Epithelial cell of esophagus (primary cell): ENCODE results near the gene YIPF1.
"Not testable (repeated sequence)": the region's sequence is repeated elsewhere in the genome, so short reads cannot be mapped to it uniquely, and the experiment has no call there.

Source experiments
- DNase-seq: peaks from one replicate; pipeline ENCODE4 v3.0.0; 2010; ENCODE audit warnings: low read depth
- H3K4me3 ChIP-seq: 2 replicates; pipeline ENCODE4 v1.5.1; 2011; ENCODE audit warnings: mild to moderate bottlenecking, low read length, control low read depth
- TF ChIP-seq, protein P1 (sequence below): IDR thresholded peaks from 2 replicates; pipeline ENCODE4 v1.5.1; 2011; ENCODE audit warnings: low read depth, mild to moderate bottlenecking, low read length, control low read depth, inconsistent platforms; ENCODE audit not compliant: insufficient read depth; ENCODE audit errors: missing control alignments

Gene YIPF1

DNA sequence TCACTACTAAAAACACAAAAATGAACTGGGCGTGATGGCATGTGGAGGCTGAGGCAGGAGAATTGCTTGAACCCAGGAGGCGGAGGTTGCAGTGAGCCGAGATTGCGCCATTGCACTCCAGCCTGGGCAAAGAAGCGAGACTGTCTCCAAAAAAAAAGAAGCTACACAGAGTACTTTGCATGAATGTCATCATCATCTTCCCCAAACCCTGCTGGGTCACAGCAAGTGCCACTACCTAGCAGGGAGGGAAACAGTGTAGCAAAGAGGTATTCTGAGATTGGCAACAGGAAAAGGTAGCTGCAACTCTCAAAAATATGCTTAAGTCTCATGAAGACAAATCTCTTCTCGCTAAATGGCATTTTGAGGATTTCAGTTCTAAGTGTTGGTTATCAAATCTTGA lies 64.3 kb downstream of the YIPF1 start:
- DNase-seq = no peak
- no peak overlapping the region for H3K4me3 ChIP-seq
- TF ChIP-seq, protein P1, sequence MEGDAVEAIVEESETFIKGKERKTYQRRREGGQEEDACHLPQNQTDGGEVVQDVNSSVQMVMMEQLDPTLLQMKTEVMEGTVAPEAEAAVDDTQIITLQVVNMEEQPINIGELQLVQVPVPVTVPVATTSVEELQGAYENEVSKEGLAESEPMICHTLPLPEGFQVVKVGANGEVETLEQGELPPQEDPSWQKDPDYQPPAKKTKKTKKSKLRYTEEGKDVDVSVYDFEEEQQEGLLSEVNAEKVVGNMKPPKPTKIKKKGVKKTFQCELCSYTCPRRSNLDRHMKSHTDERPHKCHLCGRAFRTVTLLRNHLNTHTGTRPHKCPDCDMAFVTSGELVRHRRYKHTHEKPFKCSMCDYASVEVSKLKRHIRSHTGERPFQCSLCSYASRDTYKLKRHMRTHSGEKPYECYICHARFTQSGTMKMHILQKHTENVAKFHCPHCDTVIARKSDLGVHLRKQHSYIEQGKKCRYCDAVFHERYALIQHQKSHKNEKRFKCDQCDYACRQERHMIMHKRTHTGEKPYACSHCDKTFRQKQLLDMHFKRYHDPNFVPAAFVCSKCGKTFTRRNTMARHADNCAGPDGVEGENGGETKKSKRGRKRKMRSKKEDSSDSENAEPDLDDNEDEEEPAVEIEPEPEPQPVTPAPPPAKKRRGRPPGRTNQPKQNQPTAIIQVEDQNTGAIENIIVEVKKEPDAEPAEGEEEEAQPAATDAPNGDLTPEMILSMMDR = no peak

DNA sequence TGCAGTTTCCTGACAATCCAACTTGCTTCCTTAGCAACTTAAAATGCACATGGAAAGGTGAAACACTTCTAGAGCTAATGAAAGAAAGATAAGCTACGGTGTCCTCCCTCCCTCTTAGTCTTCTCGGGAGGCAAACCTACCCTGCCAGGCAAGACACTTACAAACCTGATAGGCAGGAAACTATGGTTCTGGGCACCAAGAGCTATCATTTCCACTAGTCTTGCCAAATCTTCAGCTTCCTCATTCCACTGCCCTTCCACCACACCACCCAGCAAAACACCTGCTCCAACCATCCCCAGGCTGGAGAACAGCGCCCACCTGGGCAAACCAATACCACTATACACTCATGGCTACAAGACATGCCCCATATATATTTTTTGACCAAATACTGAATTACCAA lies 66.7 kb downstream of the YIPF1 start:
- peak; percentile 18 for DNase-seq
- TF ChIP-seq, protein P1 = no peak
- no peak overlapping the region for H3K4me3 ChIP-seq

DNA sequence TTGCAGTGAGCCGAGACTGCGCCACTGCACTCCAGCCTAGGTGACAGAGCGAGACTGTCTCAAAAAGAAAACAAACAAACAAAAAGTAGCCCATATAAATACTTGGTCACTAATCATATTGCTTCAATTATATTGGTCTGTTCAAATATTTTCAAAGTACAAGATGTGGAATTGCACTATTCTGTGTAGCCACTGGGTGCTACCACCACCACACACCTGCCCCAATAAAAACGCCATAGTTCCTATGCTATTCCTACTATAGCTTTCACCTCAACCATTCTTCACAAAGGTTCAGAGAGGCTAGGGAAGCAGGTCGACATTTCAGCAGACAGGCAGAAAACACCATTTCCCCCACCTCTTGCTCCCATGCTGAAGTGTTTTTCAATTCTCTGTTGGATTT lies 68.2 kb downstream of the YIPF1 start:
- TF ChIP-seq, protein P1 = no peak
- no peak overlapping the region for H3K4me3 ChIP-seq
- no peak for DNase-seq

DNA sequence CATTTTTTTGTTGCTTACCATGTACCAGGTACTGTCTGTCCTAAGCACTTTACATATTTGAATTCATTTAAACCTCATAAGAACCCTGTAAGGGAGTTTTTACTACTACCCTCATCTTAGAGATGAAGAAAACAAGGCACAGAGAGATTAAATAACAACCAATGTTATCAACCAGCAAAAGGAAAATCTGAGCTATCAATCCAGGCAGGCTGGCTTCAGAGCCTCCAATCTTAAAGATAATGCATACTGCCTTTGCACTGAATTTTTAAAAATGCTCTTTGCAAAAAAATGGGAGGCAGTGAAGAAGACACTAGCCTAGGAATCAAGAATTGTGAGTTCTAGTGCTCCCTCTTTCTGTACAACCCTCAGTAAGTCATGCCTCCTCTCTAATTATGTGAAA lies 70.2 kb downstream of the YIPF1 start:
- TF ChIP-seq, protein P1 = no peak
- DNase-seq = no peak
- H3K4me3 ChIP-seq = no peak overlapping the region

DNA sequence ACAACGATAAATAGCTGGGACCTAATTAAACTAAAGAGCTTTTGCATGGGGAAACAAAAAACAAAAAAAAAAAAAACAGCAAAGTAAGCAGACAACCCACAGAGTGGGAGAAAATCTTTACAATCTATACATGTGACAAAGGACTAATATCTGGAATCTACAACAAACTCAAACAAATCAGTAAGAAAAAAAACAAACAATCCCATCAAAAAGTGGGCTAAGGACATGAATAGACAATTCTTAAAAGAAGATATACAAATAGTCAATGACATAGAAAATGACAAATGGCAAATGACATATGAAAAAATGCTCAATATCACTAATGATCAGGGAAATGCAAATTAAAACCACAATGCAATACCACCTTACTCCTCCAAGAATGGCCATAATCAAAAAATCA lies 73.0 kb downstream of the YIPF1 start:
- not testable (repeated sequence) for DNase-seq, H3K4me3 ChIP-seq

DNA sequence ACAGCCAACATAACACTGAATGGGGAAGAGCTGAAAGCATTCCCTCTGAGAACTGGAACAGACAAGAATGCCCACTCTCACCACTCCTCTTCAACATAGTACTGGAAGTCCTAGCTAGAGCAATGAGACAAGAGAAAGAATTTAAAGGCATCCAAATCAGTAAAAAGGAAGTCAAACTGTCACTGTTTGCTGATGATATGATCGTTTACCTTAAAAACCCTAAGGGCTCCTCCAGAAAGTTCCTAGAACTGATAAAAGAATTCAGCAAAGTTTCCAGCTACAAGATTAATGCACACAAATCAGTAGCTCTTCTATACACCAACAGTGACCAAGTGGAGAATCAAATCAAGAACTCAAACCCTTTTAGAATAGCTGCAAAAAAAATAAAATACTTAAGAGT lies 74.1 kb downstream of the YIPF1 start:
- DNase-seq, H3K4me3 ChIP-seq: not testable (repeated sequence)

DNA sequence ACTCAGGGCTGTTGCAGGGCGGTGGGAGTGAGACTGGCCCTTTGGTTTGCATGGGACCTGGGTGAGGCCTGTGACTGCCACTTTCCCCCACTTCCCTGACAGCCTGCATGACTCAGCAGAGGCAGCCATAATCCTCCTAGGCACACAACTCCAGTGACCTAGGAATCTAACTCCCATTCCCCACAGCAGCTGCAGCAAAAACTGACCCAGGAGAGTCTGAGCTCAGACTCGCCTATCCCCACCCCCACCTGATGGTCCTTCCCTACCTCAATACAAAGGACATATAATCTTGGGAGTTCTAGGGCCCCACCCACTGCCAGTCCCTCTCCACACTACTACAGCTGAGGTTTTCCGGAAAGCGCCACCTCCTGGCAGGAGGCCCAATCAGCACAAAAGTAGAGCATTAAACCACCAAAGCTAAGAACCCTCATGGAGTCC lies 78.2 kb downstream of the YIPF1 start:
- H3K4me3 ChIP-seq = no peak overlapping the region
- TF ChIP-seq, protein P1 = peak; percentile 31
- no peak for DNase-seq

DNA sequence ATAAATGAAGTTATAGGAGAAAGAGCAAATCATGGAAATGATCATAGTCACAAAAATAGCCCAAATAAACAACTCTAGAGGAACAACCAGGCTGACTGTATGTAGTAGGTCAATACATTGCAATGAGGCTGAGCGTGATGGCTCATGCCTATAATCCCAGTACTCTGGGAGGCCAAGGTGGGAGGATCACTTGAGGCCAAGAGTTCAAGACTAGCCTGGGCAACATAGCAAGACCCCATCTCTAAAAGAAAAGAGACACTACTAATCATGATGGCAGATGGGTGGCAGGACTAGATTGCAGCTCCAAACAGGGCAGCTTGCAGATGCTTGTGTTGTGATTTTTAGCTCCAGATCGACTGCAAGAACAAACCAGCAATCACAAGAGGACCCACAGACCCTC lies 79.1 kb downstream of the YIPF1 start:
- no peak for DNase-seq
- TF ChIP-seq, protein P1 = no peak
- no peak overlapping the region for H3K4me3 ChIP-seq
